Brain microvascular endothelial cell (primary cell): ENCODE measurements around the gene SRRM3.
"Not testable (repeated sequence)": the region's sequence is repeated elsewhere in the genome, so short reads cannot be mapped to it uniquely, and the experiment has no call there.

Experiments
- DNase-seq: peaks from one replicate; pipeline ENCODE4 v3.0.0-alpha.2; 2020
- H3K27ac ChIP-seq: fragments of 250-450 bp; sonication (Bioruptor Pico); 2 replicates; pipeline ENCODE4 v1.5.1; 2020; ENCODE audit warnings: mild to moderate bottlenecking, moderate library complexity
- H3K27me3 ChIP-seq: fragments of 250-450 bp; sonication (Bioruptor Pico); replicated peaks from 2 replicates; pipeline ENCODE4 v1.5.1; 2020; ENCODE audit warnings: mild to moderate bottlenecking
- H3K36me3 ChIP-seq: fragments of 250-450 bp; sonication (Bioruptor Pico); replicated peaks from 2 replicates; pipeline ENCODE4 v1.5.1; 2020; ENCODE audit warnings: mild to moderate bottlenecking
- H3K4me3 ChIP-seq: 2 replicates; pipeline ENCODE4 v1.5.1; 2011; ENCODE audit warnings: low read depth, mild to moderate bottlenecking, control low read depth, low read length, moderate library complexity
- in situ Hi-C: cut with HindIII; loops from 2 replicates; pipeline ENCODE4 v1.10.0; 2017; ENCODE audit warnings: low sequenced_read_pairs, low pct_ligation_motif_present
- TF ChIP-seq, protein P1 (sequence below): IDR thresholded peaks from 2 replicates; pipeline ENCODE4 v1.5.1; 2011; ENCODE audit warnings: low read depth, mild to moderate bottlenecking, moderate library complexity, low read length, control low read depth, inconsistent platforms; ENCODE audit errors: missing control alignments

SRRM3 gene

GRCh38 chr7:76222333-76222732, 20.6 kb downstream of the SRRM3 start:
- TF ChIP-seq, protein P1, sequence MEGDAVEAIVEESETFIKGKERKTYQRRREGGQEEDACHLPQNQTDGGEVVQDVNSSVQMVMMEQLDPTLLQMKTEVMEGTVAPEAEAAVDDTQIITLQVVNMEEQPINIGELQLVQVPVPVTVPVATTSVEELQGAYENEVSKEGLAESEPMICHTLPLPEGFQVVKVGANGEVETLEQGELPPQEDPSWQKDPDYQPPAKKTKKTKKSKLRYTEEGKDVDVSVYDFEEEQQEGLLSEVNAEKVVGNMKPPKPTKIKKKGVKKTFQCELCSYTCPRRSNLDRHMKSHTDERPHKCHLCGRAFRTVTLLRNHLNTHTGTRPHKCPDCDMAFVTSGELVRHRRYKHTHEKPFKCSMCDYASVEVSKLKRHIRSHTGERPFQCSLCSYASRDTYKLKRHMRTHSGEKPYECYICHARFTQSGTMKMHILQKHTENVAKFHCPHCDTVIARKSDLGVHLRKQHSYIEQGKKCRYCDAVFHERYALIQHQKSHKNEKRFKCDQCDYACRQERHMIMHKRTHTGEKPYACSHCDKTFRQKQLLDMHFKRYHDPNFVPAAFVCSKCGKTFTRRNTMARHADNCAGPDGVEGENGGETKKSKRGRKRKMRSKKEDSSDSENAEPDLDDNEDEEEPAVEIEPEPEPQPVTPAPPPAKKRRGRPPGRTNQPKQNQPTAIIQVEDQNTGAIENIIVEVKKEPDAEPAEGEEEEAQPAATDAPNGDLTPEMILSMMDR: no peak

DNA sequence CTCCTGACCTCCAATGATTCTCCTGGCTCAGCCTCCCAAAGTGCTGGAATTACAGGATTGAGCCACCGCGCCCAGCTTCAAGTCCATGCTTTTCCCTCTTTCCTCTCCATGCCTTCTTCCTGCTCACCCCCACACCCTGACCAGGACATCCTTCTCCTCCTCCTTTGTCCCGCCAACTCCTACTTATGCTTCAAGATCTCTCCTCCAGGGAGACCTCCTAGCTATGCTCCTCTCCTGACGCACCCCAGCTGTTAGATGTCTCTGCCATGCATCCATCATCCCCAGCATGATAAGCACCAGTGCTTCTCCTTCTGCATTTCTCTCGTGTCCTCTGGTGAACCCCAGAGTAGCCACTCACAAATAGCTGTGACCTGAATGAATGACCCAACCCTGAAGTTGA, 21.1 kb downstream of the SRRM3 start:
- DNase-seq: no peak
- H3K27me3 ChIP-seq: no peaks in the 10 kb centered on the region
- TF ChIP-seq, protein P1: no peak
- in situ Hi-C loops: no loop called here
- no peak overlapping the region for H3K27ac ChIP-seq
- H3K4me3 ChIP-seq: no peak overlapping the region
- H3K36me3 ChIP-seq: no peaks in the 10 kb centered on the region

More at GRCh38 chr7:76222333-76222732, 20.6 kb downstream of the SRRM3 start:
- Histone ChIP-seq H3K4me3 (no peak overlapping the region), H3K27me3 (peaks cover under 1% of the 10 kb centered on the region), H3K36me3 (no peaks in the 10 kb centered on the region), H3K27ac (no peak overlapping the region)
- in situ Hi-C loops: no loop called here
- DNase-seq: no peak

GRCh38 chr7:76223286-76223972, 21.7 kb downstream of the SRRM3 start:
- TF ChIP-seq, protein P1: no peak
- H3K36me3 ChIP-seq: no peaks in the 10 kb centered on the region
- H3K27ac ChIP-seq: no peak overlapping the region
- in situ Hi-C loops: no loop called here
- H3K4me3 ChIP-seq: no peak overlapping the region
- DNase-seq: no peak
- H3K27me3 ChIP-seq: no peaks in the 10 kb centered on the region

DNA sequence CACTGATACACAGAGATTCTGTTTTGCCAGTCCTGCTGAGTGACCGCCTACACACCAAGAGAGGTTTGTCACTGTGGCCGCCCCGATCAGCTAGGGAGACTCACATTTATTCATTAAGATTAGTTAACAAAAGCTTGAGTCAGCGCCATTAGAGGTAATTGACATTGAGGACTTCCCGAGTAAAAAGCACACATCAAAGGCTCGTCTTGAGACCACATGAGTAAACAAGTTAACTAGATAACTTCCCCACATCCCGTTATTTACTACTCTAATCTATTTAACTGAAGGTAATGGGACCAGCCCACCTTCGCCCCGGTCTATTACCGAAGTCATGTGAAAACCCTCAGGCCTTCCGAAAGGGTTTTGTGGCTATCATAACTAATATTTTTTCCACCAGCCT, 23.0 kb downstream of the SRRM3 start:
- DNase-seq: no peak
- TF ChIP-seq, protein P1: no peak
- H3K4me3 ChIP-seq: no peak overlapping the region
- in situ Hi-C loops: no loop called here
- no peak overlapping the region for H3K27ac ChIP-seq
- H3K36me3 ChIP-seq: no peaks in the 10 kb centered on the region
- H3K27me3 ChIP-seq: no peaks in the 10 kb centered on the region

- in situ Hi-C loops: no loop called here
- Histone ChIP-seq H3K27ac (no peak overlapping the region), H3K4me3 (no peak overlapping the region), H3K36me3 (no peaks in the 10 kb centered on the region), H3K27me3 (no peaks in the 10 kb centered on the region)
- TF ChIP-seq, protein P1: no peak
- no peak for DNase-seq
Measured at GRCh38 chr7:76225379-76225778, 23.7 kb downstream of the SRRM3 start.

DNA sequence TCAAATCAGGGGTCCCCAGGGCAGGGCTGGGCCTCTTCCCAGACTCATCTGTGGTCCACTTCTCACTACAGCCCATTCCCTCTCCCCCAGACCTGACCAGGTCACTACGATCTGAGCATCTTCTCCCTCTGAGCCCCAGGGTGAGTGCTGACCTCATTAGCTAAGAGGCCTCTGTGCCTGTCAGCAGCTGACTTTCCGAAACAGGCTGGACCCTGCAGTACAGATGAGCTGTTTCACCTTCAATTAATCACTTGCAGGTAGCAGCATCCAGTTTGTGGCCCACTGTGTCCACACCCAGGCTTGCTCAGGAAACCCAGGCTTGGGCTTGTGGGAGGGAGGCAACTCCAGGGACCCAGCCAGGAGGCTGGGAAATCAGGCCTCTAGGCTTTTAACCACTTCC, 24.3 kb downstream of the SRRM3 start:
- TF ChIP-seq, protein P1: no peak
- DNase-seq: no peak
- H3K4me3 ChIP-seq: no peak overlapping the region
- H3K36me3 ChIP-seq: no peaks in the 10 kb centered on the region
- in situ Hi-C loops: no loop called here
- no peak overlapping the region for H3K27ac ChIP-seq
- H3K27me3 ChIP-seq: no peaks in the 10 kb centered on the region

- H3K4me3 ChIP-seq, H3K27ac ChIP-seq, H3K27me3 ChIP-seq, DNase-seq, in situ Hi-C loops, H3K36me3 ChIP-seq: not testable (repeated sequence)
Measured at GRCh38 chr7:76226878-76227423, 25.3 kb downstream of the SRRM3 start.
